ENCODE measurements around the gene ABLIM3. TPM values are rescaled to one million over a fixed set of nuclear protein-coding genes. Genes with fewer than 3 reads are reported as not detected.

Gene ABLIM3
- polyA plus RNA-seq, 1 donor (not counting 4 experiments of a cell fraction or from before 2014, with no cell fraction given) = 7.9 TPM

- no peaks in the 10 kb centered on the region for H3K27me3 ChIP-seq (ENCODE audit: control insufficient read depth, extremely low read depth, insufficient read depth, low read length)
- TF ChIP-seq CTCF (optimal IDR thresholded peaks at IDR 0.05 in 1 of 3, IDR thresholded peaks at IDR 0.05 in 1 of 3, conservative IDR thresholded peaks at IDR 0.05 in 1 of 3; ENCODE audit: extremely low read depth in 1 of 3, insufficient read depth in 2 of 3, low read length in 3 of 3) (no peak), EZH2 (IDR thresholded peaks at IDR 0.05; ENCODE audit: low read length) (no peak)
- peaks cover 14% of the 10 kb centered on the region for H3K4me1 ChIP-seq (ENCODE audit: control insufficient read depth, extremely low read depth, insufficient read depth, low read length)
- no peaks in the 10 kb centered on the region for H4K20me1 ChIP-seq (ENCODE audit: control insufficient read depth, extremely low read depth, insufficient read depth, low read length)
- H3K79me2 ChIP-seq (ENCODE audit: control insufficient read depth, insufficient read depth, low read length) = no peaks in the 10 kb centered on the region
- no peak overlapping the region for H3K9ac ChIP-seq (ENCODE audit: control insufficient read depth, extremely low read depth, insufficient read depth, low read length)
- dilution Hi-C loops (cut with MboI; ENCODE audit: extremely low pct_ligation_motif_present, low sequenced_read_pairs) = no loop called here
- no peaks in the 10 kb centered on the region for H3K36me3 ChIP-seq (ENCODE audit: control insufficient read depth in 2 of 2, extremely low read depth in 1 of 2, insufficient read depth in 2 of 2, low read length in 2 of 2)
- FAIRE-seq (no peak), DNase-seq (ENCODE audit: low read depth, low spot score) (no peak)
- H3K9me3 ChIP-seq (ENCODE audit: control insufficient read depth, low read depth, low read length) = no peaks in the 10 kb centered on the region
- no peaks in the 10 kb centered on the region for H3K9me1 ChIP-seq (ENCODE audit: control insufficient read depth, extremely low read depth, insufficient read depth, low read length)
- no peak overlapping the region for H3K4me2 ChIP-seq (ENCODE audit: control insufficient read depth, extremely low read depth, insufficient read depth, low read depth, low read length)
- no peak overlapping the region for H2AFZ ChIP-seq (ENCODE audit: control insufficient read depth, low read length)
- H3K27ac ChIP-seq (ENCODE audit: control insufficient read depth, insufficient read depth, low read length) = no peak overlapping the region
- H3K4me3 ChIP-seq (ENCODE audit: control insufficient read depth in 2 of 3, extremely low read depth in 1 of 3, insufficient read depth in 2 of 3, low read depth in 1 of 3, low read length in 3 of 3) = no peak overlapping the region
These were observed 3.8 kb downstream of the ABLIM3 start for GRCh38 chr5:149145138-149145537.

- FAIRE-seq = no peak
- Histone ChIP-seq H3K27ac (ENCODE audit: control insufficient read depth, insufficient read depth, low read length) (no peak overlapping the region), H2AFZ (ENCODE audit: control insufficient read depth, low read length) (no peak overlapping the region), H3K9ac (ENCODE audit: control insufficient read depth, extremely low read depth, insufficient read depth, low read length) (no peak overlapping the region), H3K9me1 (ENCODE audit: control insufficient read depth, extremely low read depth, insufficient read depth, low read length) (no peaks in the 10 kb centered on the region), H3K27me3 (ENCODE audit: control insufficient read depth, extremely low read depth, insufficient read depth, low read length) (no peaks in the 10 kb centered on the region), H4K20me1 (ENCODE audit: control insufficient read depth, extremely low read depth, insufficient read depth, low read length) (no peaks in the 10 kb centered on the region), H3K4me1 (ENCODE audit: control insufficient read depth, extremely low read depth, insufficient read depth, low read length) (peaks cover 6% of the 10 kb centered on the region), H3K9me3 (ENCODE audit: control insufficient read depth, low read depth, low read length) (no peaks in the 10 kb centered on the region), H3K4me3 (ENCODE audit: control insufficient read depth in 2 of 3, extremely low read depth in 1 of 3, insufficient read depth in 2 of 3, low read depth in 1 of 3, low read length in 3 of 3) (no peak overlapping the region), H3K79me2 (ENCODE audit: control insufficient read depth, insufficient read depth, low read length) (no peaks in the 10 kb centered on the region), H3K4me2 (ENCODE audit: control insufficient read depth, extremely low read depth, insufficient read depth, low read depth, low read length) (no peak overlapping the region), H3K36me3 (ENCODE audit: control insufficient read depth in 2 of 2, extremely low read depth in 1 of 2, insufficient read depth in 2 of 2, low read length in 2 of 2) (no peaks in the 10 kb centered on the region)
- TF ChIP-seq EZH2 (IDR thresholded peaks at IDR 0.05; ENCODE audit: low read length) = no peak
- no peak for TF ChIP-seq CTCF (optimal IDR thresholded peaks at IDR 0.05 in 1 of 3, IDR thresholded peaks at IDR 0.05 in 1 of 3, conservative IDR thresholded peaks at IDR 0.05 in 1 of 3; ENCODE audit: extremely low read depth in 1 of 3, insufficient read depth in 2 of 3, low read length in 3 of 3)
- DNase-seq (ENCODE audit: low read depth, low spot score) = no peak
- dilution Hi-C loops (cut with MboI; ENCODE audit: extremely low pct_ligation_motif_present, low sequenced_read_pairs) = no loop called here
These were observed 6.4 kb downstream of the ABLIM3 start for GRCh38 chr5:149147676-149148075.
